Fibroblast of skin of right biceps (primary cell): ENCODE results near the gene C3orf52.
A peak's percentile ranks its signal among the peaks of the same experiment; 100 is the strongest.

ENCODE experiments used
- DNase-seq: peaks from one replicate; pipeline ENCODE4 v3.0.0-alpha.2; 2013

The C3orf52 gene

DNA sequence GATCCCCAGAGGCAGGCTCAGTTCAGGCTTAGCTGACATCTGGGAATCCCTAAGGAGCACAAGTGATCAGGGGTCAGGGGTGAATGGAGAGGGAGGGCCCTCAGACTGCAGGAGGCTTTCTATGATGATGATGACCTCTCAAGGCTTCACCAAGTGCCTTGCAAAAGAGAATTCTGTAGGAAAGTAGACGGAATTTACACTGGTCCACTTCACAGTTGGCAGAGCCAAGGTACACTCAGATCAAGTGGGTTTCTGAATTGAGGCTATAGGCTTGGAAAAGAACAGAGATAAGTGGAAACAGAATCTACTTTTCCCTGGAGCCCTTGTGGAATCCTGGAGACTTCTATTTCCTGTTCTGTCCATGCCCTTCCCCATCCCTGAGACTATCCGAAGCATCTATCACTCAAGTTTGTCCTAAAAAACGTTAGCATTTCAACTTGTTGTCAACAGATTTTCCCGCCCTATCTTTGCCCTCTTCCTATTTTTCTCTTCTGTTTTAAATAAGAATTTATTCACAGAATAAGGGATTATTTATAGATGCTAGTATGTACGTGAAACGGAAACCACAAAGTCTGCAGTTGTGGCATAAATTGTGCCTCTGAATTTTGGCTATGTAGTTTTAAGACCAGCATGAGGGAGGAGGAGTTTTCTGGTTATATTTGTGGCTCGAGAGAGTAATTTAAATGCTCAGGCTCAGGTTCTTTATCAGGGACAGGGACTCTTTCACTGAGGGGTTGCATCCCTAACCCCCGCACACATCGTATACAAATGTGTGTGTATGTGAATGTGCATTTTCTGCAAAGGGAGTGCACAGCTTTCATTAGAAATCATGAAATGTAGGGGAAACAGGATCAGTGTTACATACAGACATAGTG is 34.0 kb downstream of the C3orf52 start:
- no peak for DNase-seq

- no peak for DNase-seq
Observed at GRCh38 chr3:112121577-112122547, 35.7 kb downstream of the C3orf52 start.

DNA sequence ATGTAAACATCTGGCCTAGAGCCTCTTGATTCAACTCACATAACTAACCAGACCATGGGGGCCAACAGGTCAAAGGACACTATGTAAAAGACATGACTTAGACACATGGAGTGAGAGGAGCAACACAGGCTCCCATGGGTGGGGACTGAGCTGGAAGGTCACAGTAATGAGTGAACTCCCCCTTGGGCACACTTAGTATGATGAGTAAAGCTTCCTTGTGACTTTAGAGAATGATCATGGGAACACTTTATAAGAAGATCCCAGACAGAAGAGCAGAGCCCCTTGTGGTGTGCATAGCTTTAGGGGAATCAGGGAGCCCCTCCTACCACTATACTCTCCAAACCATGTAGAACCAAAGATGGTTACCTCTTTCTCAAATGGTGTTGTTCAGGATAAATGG is 36.7 kb downstream of the C3orf52 start:
- DNase-seq: no peak

GRCh38 chr3:112123548-112123947 is 37.4 kb downstream of the C3orf52 start:
- DNase-seq: no peak

- DNase-seq: no peak
Observed at GRCh38 chr3:112124907-112125607, 38.9 kb downstream of the C3orf52 start.

DNA sequence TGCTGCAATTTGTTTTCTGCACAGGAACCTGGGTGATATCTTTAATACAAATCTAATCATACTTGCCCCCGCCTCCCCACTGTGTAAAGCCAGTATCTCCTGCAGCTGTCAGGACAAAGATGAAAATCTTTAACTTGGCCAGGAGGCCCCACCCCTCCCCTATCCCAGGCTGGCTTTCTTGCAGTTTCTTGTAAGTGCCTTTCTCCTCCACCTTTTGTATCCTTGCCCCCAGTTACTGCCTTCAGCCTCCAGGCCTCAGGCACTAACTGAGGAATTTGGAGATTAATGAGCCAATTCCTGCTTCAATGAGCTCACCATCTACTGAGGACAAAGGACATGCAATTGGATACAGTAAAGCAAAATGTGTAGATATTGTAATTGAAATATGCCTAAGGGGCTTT is 40.3 kb downstream of the C3orf52 start:
- peak; percentile 28 for DNase-seq

DNA sequence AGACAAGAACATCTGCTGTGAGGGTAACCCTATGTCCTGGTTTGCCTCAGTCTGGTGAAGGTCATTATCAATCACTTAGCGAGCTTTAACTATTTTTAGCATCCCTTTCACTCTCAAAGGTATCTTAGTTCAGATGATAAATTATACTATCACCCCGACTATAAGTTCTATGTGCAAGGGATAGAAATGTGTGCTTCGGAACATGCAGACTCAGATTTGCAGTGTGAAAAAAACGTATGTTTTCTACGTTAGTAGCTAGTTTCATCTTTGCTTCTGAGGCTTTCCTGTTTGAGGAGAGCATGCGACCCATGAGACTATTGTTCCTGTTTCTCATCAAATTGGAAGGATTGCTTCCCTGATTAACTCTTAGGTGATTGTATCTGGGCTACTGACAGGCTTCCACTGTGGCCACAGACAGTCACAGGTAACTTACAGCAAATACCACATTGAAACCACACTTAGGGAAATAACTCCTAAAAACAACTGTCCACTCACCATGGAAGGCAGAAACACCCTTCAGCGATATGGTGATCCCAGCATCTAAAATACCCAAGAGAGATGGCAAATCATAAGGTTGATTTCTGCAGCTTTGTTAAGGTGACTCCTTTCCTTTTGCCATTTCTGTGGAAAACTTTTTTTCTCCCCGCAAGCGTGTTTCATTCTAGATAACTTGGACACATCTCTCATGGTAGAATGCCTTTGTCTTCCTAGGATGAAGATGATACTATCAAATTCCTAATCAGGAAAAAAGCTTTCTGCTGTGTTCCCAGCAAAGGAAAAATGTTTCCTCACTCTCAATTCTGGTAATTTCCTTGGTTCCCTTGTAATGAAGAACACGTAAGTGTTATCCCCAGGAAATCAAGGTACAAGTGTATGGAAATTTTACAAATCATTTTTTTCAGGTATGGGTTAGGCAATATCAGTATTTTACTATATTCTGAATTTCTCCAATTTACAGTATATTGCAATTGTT is 41.6 kb downstream of the C3orf52 start:
- no peak for DNase-seq

GRCh38 chr3:112128843-112129727 is 42.9 kb downstream of the C3orf52 start:
- no peak for DNase-seq

DNA sequence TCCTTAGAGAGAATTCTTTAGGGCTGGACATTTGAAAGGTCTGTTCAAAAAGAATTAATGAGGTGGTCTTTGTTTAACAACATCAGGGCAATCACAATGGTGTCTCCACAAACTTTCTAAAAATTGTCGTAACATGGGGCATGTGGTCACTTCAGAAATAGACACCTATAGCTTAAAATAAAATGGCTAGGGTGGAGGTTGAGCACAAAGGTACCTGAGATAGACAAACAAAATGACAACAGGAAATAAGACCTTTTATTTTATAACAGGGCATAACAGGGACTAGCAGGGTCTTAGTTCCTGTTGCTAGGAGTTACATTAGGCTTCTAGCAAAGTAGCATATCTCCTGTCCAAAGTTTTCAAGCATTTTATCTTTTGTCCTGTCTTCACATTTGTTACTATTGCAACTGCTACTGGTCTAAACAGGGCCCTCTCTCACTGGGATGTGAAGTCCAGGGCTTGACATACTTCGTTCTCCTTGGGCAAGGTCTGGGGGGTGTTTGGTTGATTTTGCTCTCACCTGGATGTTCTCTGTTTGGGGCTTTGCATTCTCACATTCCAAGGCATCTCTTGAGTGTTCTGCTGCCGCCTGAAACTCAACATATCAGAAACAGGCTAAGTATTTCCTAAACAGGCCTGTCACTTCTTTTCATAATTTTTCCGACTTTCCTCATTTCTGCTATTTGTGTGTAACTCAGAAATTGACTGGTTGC is 43.9 kb downstream of the C3orf52 start:
- DNase-seq: no peak

DNA sequence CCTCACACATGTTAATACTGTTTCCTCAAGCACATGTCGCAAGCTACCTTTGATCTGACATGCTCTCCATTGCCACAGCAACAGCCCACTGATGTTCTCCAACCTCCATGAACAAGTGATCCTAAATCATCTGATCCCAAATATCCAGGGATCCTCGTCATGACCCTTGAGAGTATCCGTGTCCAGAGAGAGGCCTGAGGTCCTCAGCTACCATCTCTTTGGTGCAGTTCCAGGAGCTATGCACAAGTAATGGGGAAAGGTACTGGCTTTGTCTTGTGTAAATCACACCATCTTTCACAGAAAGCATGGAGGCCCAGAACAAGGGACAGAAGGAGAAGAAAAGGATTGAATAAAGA is 44.4 kb downstream of the C3orf52 start:
- DNase-seq: no peak

DNA sequence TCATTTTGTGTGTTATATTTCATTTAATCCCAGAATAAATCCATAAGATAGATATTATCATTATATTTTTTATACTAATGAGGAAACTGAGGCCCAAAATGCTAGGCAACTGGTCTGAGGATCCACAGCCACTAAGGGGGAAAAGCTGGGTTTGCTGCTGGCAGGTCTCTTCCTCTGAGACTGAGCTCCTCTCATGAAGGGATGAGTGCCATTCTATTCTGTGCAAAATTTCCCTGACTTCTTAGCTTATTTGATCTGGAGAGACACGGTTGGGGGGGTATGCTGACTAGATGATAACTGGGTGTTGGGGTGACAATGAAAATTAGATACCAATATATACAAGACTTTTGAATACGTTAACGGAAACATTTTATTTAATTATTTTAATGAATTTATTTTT is 44.9 kb downstream of the C3orf52 start:
- no peak for DNase-seq

DNA sequence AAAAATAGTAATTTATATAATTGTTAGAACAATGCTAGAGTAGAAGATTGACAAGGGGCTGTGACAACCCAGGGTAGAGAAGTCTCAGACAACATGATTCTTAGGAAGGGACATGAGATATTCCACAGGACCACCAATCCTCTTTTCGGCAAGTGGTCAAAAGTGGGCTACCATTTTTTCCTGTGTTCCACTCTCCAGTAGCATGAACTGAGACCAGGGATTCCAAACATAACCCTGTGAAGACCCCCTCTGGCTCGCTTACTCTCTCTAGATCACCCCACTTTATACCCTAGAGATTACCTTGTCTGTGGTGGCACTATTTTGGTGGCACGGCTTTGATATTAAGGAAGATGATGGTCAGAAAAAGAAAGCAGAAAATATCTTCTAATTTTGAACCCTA is 45.9 kb downstream of the C3orf52 start:
- DNase-seq: no peak

- no peak for DNase-seq
Observed at GRCh38 chr3:112132554-112132953, 46.4 kb downstream of the C3orf52 start.

GRCh38 chr3:112132975-112133448 is 46.8 kb downstream of the C3orf52 start, which contains the start of gene GCSAM:
GCSAM (minus strand) TSS chr3:112133248; CDS start chr3:112133120, 128 bp downstream.
- DNase-seq: no peak

DNA sequence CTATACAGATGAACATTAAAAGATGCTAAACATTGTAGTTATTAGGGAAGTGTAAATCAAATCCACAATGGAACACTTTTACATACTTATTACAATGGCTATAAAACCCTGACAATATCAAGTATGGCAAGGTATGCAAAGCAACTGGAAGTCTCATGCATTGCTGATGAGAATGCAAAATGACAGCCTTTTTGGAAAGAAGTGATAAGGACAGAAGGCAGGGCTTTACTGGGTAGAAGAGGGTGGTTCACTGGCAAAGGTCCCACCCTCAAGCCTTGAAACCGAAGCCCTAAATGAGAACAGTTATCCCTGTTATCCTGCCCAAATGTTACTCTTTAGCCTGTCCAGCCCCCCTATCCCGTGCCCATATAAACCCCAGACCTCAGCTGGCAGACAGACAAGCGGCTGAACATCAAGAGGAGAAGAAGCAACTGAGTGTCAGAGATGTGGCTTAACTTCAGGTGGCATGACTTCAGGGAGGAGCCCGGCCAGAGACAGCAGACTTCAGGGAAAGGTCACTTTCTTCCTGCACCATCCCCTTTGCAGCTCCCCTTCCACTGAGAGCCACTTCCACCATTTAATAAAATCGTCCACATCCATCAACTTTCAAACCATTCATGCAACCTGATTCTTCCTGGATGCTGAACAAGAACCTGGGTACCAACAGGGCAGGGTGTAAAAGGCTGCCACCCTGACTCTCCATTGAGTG is 47.6 kb downstream of the C3orf52 start:
- DNase-seq: no peak

GRCh38 chr3:112134335-112135124 is 48.3 kb downstream of the C3orf52 start:
- DNase-seq: no peak

- no peak for DNase-seq
Observed at GRCh38 chr3:112136046-112136445, 49.9 kb downstream of the C3orf52 start.

DNA sequence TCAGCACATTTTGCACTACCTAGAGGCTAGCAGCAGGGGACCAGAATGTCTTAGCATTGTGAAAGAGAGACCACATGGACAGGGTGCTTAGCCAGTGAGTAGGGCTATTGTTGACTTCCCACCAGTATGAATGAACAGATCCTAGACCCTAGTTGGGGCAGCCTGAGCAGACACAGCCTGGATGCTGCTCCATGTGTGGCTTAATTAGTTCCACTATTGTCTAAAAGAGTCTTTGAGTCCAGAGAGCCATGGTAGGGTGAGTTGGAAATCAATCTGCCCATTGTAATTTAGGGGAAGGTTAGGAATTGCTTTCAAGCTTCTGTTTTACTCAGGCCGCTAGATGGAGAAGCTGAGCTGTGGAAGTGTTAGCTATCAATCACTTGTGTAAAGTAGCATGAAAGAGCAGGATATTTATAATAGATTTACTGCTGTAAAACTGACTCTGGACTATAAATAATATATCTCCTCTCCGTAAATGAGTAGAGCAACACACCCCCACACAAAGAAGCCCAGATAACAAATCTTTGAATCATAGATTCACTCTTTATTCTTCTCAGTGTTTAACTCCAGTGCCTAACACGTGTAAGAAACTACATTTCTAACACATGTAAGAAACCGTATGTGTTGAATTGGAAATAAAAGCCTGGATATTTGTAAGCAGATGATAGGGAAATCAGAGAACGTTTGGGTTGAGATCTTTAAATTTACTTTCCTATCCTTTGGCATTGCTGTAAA is 50.9 kb downstream of the C3orf52 start:
- DNase-seq: peak; percentile 38
